GM12878 (cell line): ENCODE data around the gene TADA2A. TPM values are rescaled to one million over a fixed set of nuclear protein-coding genes. Genes with fewer than 3 reads are reported as not detected.

Experiments used
- BRCA1 ChIP-seq: IDR thresholded peaks from 2 replicates; pipeline ENCODE4 v1.6.1; 2011; ENCODE audit warnings: low read depth, low read length, improper control_type of control experiment
- HDGF ChIP-seq: fragments of 450-650 bp; IDR thresholded peaks from 2 replicates; pipeline ENCODE4 v1.6.1; 2016; ENCODE audit warnings: antibody characterized with exemption
- JUND ChIP-seq: IDR thresholded peaks from 2 replicates; pipeline ENCODE4 v1.6.1; 2012; ENCODE audit warnings: low read depth, mild to moderate bottlenecking, low read length, improper control_type of control experiment, moderate library complexity
- MAX ChIP-seq: IDR thresholded peaks from 2 replicates; pipeline ENCODE4 v1.6.1; 2012; ENCODE audit warnings: low read depth, low read length, improper control_type of control experiment
- POLR2AphosphoS5 ChIP-seq: IDR thresholded peaks from 2 replicates; pipeline ENCODE4 v1.6.1; 2011; ENCODE audit warnings: mild to moderate bottlenecking, low read length, inconsistent platforms
- SMAD5 ChIP-seq: IDR thresholded peaks from 2 replicates; pipeline ENCODE4 v1.6.1; 2016; ENCODE audit warnings: antibody characterized with exemption, low read depth
- TCF3 ChIP-seq: IDR thresholded peaks from 2 replicates; pipeline ENCODE4 v1.6.1; 2012; ENCODE audit warnings: low read depth, mild to moderate bottlenecking, low read length, borderline replicate concordance; ENCODE audit not compliant: insufficient read depth
- YY1 ChIP-seq: IDR thresholded peaks from 2 replicates; pipeline ENCODE4 v1.6.1; 2011; ENCODE audit warnings: low read depth, mild to moderate bottlenecking, low read length
- ZSCAN29 ChIP-seq: fragments of 450-650 bp; IDR thresholded peaks from 2 replicates; pipeline ENCODE4 v1.6.1; 2017; ENCODE audit warnings: mild to moderate bottlenecking, moderate library complexity
- polyA plus RNA-seq, 11 experiments: library from polyadenylated mRNA; depleted of rRNA in 4 of 11; unstranded in 6 of 11; stranded (reverse) in 5 of 11; fragments of >200 nt; fragmentation: Nextera tagmentation in 4 of 11; fragmentation: Illumina TruSeq in 1 of 11; extraction: Ambion mirVana in 4 of 11; extraction: Trizol in 1 of 11; gene quantifications; 1 replicate in 1 of 11; 2 replicates in 10 of 11; pipeline versions ENCODE4 v1.2.1 to v1.2.3, GENCODE V29; 2011 to 2016; ENCODE audit warnings: inconsistent platforms in 2 of 11, missing spikeins in 2 of 11, low read depth in 1 of 11
- total RNA-seq, 4 experiments: library from RNA; depleted of rRNA in 3 of 4; stranded (reverse); fragments of >200 nt in 3 of 4; fragmentation: Illumina TruSeq in 1 of 4; extraction: Trizol in 1 of 4; gene quantifications; 2 replicates each; pipeline versions ENCODE4 v1.2.1 to v1.2.3, GENCODE V29; 2013 to 2021
- TF ChIP-seq, protein P1 (sequence below): fragments of 450-650 bp; IDR thresholded peaks from 2 replicates; pipeline ENCODE4 v1.6.1; 2016; ENCODE audit warnings: mild to moderate bottlenecking, moderate library complexity, borderline replicate concordance
- TF ChIP-seq, protein P2 (sequence below): fragments of 450-650 bp; IDR thresholded peaks from 2 replicates; pipeline ENCODE4 v1.6.1; 2017; ENCODE audit warnings: mild to moderate bottlenecking, moderate library complexity
- TF ChIP-seq, protein P3 (sequence below): fragments of 150-350 bp; IDR thresholded peaks from 2 replicates; pipeline ENCODE4 v1.6.1; 2014; ENCODE audit warnings: mild to moderate bottlenecking, low read depth, low read length
- TF ChIP-seq, protein P4 (sequence below): IDR thresholded peaks from 2 replicates; pipeline ENCODE4 v1.6.1; 2012; ENCODE audit warnings: improper control_type of control experiment, low read depth, low read length; ENCODE audit not compliant: insufficient replicate concordance

TADA2A gene
- total and polyA plus RNA-seq, 10 of the 15 experiments (the other 5 are each of a cell fraction or from before 2014, with no cell fraction given): 19.6 to 43.8 (median 34.1) TPM

GRCh38 chr17:37406635-37407461, at the start of gene TADA2A, which contains the start of gene ACACA (continued):
- TF ChIP-seq, protein P1, sequence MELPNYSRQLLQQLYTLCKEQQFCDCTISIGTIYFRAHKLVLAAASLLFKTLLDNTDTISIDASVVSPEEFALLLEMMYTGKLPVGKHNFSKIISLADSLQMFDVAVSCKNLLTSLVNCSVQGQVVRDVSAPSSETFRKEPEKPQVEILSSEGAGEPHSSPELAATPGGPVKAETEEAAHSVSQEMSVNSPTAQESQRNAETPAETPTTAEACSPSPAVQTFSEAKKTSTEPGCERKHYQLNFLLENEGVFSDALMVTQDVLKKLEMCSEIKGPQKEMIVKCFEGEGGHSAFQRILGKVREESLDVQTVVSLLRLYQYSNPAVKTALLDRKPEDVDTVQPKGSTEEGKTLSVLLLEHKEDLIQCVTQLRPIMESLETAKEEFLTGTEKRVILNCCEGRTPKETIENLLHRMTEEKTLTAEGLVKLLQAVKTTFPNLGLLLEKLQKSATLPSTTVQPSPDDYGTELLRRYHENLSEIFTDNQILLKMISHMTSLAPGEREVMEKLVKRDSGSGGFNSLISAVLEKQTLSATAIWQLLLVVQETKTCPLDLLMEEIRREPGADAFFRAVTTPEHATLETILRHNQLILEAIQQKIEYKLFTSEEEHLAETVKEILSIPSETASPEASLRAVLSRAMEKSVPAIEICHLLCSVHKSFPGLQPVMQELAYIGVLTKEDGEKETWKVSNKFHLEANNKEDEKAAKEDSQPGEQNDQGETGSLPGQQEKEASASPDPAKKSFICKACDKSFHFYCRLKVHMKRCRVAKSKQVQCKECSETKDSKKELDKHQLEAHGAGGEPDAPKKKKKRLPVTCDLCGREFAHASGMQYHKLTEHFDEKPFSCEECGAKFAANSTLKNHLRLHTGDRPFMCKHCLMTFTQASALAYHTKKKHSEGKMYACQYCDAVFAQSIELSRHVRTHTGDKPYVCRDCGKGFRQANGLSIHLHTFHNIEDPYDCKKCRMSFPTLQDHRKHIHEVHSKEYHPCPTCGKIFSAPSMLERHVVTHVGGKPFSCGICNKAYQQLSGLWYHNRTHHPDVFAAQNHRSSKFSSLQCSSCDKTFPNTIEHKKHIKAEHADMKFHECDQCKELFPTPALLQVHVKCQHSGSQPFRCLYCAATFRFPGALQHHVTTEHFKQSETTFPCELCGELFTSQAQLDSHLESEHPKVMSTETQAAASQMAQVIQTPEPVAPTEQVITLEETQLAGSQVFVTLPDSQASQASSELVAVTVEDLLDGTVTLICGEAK: no peak
- TF ChIP-seq BRCA1 (no peak), ZSCAN29 (no peak), YY1 (peak; percentile 89), MAX (0 out of 2 replicates have a peak, but pooled peaks have one; percentile 16), SMAD5 (no peak; the same call in 1 of the 2 replicates), HDGF (no peak; the same call in 1 of the 2 replicates), JUND (no peak), TCF3 (no peak), POLR2AphosphoS5 (peak; percentile 89)
- TF ChIP-seq, protein P2, sequence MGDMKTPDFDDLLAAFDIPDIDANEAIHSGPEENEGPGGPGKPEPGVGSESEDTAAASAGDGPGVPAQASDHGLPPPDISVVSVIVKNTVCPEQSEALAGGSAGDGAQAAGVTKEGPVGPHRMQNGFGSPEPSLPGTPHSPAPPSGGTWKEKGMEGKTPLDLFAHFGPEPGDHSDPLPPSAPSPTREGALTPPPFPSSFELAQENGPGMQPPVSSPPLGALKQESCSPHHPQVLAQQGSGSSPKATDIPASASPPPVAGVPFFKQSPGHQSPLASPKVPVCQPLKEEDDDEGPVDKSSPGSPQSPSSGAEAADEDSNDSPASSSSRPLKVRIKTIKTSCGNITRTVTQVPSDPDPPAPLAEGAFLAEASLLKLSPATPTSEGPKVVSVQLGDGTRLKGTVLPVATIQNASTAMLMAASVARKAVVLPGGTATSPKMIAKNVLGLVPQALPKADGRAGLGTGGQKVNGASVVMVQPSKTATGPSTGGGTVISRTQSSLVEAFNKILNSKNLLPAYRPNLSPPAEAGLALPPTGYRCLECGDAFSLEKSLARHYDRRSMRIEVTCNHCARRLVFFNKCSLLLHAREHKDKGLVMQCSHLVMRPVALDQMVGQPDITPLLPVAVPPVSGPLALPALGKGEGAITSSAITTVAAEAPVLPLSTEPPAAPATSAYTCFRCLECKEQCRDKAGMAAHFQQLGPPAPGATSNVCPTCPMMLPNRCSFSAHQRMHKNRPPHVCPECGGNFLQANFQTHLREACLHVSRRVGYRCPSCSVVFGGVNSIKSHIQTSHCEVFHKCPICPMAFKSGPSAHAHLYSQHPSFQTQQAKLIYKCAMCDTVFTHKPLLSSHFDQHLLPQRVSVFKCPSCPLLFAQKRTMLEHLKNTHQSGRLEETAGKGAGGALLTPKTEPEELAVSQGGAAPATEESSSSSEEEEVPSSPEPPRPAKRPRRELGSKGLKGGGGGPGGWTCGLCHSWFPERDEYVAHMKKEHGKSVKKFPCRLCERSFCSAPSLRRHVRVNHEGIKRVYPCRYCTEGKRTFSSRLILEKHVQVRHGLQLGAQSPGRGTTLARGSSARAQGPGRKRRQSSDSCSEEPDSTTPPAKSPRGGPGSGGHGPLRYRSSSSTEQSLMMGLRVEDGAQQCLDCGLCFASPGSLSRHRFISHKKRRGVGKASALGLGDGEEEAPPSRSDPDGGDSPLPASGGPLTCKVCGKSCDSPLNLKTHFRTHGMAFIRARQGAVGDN: peak; percentile 72; the same call in 1 of the 2 replicates
- TF ChIP-seq, protein P3, sequence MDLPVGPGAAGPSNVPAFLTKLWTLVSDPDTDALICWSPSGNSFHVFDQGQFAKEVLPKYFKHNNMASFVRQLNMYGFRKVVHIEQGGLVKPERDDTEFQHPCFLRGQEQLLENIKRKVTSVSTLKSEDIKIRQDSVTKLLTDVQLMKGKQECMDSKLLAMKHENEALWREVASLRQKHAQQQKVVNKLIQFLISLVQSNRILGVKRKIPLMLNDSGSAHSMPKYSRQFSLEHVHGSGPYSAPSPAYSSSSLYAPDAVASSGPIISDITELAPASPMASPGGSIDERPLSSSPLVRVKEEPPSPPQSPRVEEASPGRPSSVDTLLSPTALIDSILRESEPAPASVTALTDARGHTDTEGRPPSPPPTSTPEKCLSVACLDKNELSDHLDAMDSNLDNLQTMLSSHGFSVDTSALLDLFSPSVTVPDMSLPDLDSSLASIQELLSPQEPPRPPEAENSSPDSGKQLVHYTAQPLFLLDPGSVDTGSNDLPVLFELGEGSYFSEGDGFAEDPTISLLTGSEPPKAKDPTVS: no peak
- TF ChIP-seq, protein P4, sequence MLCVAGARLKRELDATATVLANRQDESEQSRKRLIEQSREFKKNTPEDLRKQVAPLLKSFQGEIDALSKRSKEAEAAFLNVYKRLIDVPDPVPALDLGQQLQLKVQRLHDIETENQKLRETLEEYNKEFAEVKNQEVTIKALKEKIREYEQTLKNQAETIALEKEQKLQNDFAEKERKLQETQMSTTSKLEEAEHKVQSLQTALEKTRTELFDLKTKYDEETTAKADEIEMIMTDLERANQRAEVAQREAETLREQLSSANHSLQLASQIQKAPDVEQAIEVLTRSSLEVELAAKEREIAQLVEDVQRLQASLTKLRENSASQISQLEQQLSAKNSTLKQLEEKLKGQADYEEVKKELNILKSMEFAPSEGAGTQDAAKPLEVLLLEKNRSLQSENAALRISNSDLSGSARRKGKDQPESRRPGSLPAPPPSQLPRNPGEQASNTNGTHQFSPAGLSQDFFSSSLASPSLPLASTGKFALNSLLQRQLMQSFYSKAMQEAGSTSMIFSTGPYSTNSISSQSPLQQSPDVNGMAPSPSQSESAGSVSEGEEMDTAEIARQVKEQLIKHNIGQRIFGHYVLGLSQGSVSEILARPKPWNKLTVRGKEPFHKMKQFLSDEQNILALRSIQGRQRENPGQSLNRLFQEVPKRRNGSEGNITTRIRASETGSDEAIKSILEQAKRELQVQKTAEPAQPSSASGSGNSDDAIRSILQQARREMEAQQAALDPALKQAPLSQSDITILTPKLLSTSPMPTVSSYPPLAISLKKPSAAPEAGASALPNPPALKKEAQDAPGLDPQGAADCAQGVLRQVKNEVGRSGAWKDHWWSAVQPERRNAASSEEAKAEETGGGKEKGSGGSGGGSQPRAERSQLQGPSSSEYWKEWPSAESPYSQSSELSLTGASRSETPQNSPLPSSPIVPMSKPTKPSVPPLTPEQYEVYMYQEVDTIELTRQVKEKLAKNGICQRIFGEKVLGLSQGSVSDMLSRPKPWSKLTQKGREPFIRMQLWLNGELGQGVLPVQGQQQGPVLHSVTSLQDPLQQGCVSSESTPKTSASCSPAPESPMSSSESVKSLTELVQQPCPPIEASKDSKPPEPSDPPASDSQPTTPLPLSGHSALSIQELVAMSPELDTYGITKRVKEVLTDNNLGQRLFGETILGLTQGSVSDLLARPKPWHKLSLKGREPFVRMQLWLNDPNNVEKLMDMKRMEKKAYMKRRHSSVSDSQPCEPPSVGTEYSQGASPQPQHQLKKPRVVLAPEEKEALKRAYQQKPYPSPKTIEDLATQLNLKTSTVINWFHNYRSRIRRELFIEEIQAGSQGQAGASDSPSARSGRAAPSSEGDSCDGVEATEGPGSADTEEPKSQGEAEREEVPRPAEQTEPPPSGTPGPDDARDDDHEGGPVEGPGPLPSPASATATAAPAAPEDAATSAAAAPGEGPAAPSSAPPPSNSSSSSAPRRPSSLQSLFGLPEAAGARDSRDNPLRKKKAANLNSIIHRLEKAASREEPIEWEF: no peak
